Small intestine (tissue), 7 donors: Measurements from ENCODE around the gene MAP2K4. TPM values are rescaled to one million over a fixed set of nuclear protein-coding genes. Genes with fewer than 3 reads are reported as not detected.

Experiments used
- DNase-seq, 2 donors: peaks; one replicate each; pipeline versions ENCODE4 v3.0.0 to v3.0.0-alpha.2; 2013
- FAIRE-seq: peaks from 2 replicates; lab custom pipeline; 2012; peaks lifted over from hg19 to GRCh38; lab: Jason Lieb, UNC
- H3K27ac ChIP-seq, 3 donors: one replicate each; pipeline ENCODE4 v1.5.1; 2013; ENCODE audit warnings: low read length in 2 of 3, mild to moderate bottlenecking in 2 of 3, control low read depth in 1 of 3, inconsistent platforms in 1 of 3, low read depth in 1 of 3, moderate library complexity in 1 of 3
- H3K27me3 ChIP-seq, 3 donors: one replicate each; pipeline ENCODE4 v1.6.1; 2013; ENCODE audit warnings: low read length in 3 of 3, inconsistent platforms in 1 of 3; ENCODE audit not compliant: control insufficient read depth in 3 of 3, insufficient read depth in 3 of 3
- H3K36me3 ChIP-seq, 3 donors: one replicate each; pipeline ENCODE4 v1.6.1; 2013; ENCODE audit warnings: low read length in 3 of 3, inconsistent platforms in 1 of 3, low read depth in 1 of 3, mild to moderate bottlenecking in 1 of 3, moderate library complexity in 1 of 3; ENCODE audit not compliant: control insufficient read depth in 3 of 3, insufficient read depth in 2 of 3
- H3K4me1 ChIP-seq, 3 donors: one replicate each; pipeline ENCODE4 v1.6.1; 2013; ENCODE audit warnings: low read length in 2 of 3, inconsistent platforms in 1 of 3, low read depth in 1 of 3, mild to moderate bottlenecking in 1 of 3, moderate library complexity in 1 of 3; ENCODE audit not compliant: control insufficient read depth in 3 of 3, insufficient read depth in 2 of 3
- H3K4me3 ChIP-seq, 3 donors: one replicate each; pipeline ENCODE4 v1.5.1; 2013; ENCODE audit warnings: low read length in 3 of 3, control low read depth in 1 of 3, inconsistent platforms in 1 of 3, low read depth in 1 of 3, mild to moderate bottlenecking in 1 of 3, moderate library complexity in 1 of 3
- H3K9me3 ChIP-seq, 2 donors: one replicate each; pipeline ENCODE4 v1.6.1; 2013; ENCODE audit warnings: low read depth in 1 of 2, low read length in 1 of 2; ENCODE audit not compliant: control insufficient read depth in 2 of 2, insufficient read depth in 1 of 2
- WGBS, 3 donors: extraction: QIAGEN DNeasy Blood & Tissue Kit; methylation state at CpG; one replicate each; pipeline ENCODE4 v1.1.7; 2013; 5-methylcytosine and 5-hydroxymethylcytosine counted together
- polyA plus RNA-seq, 4 donors: library from polyadenylated mRNA; stranded (reverse) in 3 of 4; unstranded in 1 of 4; fragments of 200-250 nt in 3 of 4; fragments of 120-200 nt in 1 of 4; gene quantifications; one replicate each; pipeline versions ENCODE4 v1.2.1 to v1.2.3, GENCODE V29; 2013
- donor health status: healthy with polysubstance abuse.
- donor health status: control.
- donor health status: control.
- donor health status: Bipolar disorder and iron deficiency.
- donor health status: healthy.

MAP2K4 gene
- polyA plus RNA-seq, 4 donors: 11.6 to 27.7 (median 12.2) TPM

DNA sequence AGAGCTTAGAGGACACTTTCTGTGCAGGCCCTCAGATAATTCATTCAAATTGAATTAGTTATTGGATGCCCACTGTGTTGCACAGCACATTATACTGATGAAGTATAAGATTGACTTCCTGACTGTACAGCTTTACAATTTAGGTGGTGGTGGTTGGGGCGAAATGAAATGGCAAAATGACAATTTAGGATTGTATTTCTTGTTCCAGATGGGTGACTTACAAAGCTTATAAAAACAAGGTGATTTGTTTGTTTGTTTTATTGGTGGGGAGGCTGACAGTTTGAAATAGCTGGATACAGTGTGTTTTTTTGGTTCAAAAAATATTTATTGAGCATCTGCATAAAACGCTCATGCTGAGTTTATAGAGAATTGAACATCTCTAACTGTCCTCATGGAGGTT is 1.6 kb downstream of the MAP2K4 start:
- H3K27ac ChIP-seq: no peak overlapping the region
- peaks cover 0 to 4% (median 4%) of the 10 kb centered on the region in 3 donors for H3K4me1 ChIP-seq
- H3K9me3 ChIP-seq: no peaks in the 10 kb centered on the region
- DNase-seq: no peak
- 75 to 87% (median 85%) methylated on average over 2 of the region's 2 CpGs for WGBS, 3 donors
- peaks cover 0 to 5% (median 0%) of the 10 kb centered on the region in 3 donors for H3K27me3 ChIP-seq
- H3K4me3 ChIP-seq: no peak overlapping the region
- no peak for FAIRE-seq
- no peaks in the 10 kb centered on the region for H3K36me3 ChIP-seq

DNA sequence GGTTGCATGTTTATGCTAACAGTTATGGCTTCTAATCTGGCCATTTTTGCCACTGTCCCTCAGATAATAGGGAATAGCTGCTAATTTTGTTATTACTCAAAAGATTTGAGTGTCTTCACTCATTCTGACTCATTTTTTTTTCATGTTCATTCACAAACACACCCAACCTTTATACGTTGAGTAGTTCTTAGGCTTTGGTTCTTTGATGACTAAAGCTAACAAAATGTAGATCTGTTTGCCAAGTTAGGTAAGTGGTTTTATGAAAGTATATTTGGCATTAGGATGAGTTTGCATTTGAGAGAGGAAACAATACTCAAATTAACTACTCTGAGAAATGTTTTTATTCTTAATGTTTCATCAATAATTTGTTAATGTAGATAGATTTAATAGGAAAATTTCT is 3.6 kb downstream of the MAP2K4 start:
- no peak for DNase-seq
- FAIRE-seq: no peak
- H3K27ac ChIP-seq: no peak overlapping the region
- H3K4me3 ChIP-seq: no peak overlapping the region
- no peaks in the 10 kb centered on the region for H3K36me3 ChIP-seq
- 3 to 28% (median 19%) methylated on average over 1 of the region's 1 CpG for WGBS, 3 donors
- no peaks in the 10 kb centered on the region for H3K9me3 ChIP-seq
- H3K4me1 ChIP-seq: peaks cover 0 to 4% (median 4%) of the 10 kb centered on the region in 3 donors
- H3K27me3 ChIP-seq: peaks cover 0 to 4% (median 0%) of the 10 kb centered on the region in 3 donors

- H3K27me3 ChIP-seq: no peaks in the 10 kb centered on the region
- no peak overlapping the region for H3K4me3 ChIP-seq
- peaks cover 0 to 4% (median 0%) of the 10 kb centered on the region in 3 donors for H3K4me1 ChIP-seq
- H3K9me3 ChIP-seq: no peaks in the 10 kb centered on the region
- peaks cover 0 to under 1% (median 0%) of the 10 kb centered on the region in 3 donors for H3K36me3 ChIP-seq
- FAIRE-seq: no peak
- no peak overlapping the region for H3K27ac ChIP-seq
- WGBS, 3 donors: 82 to 90% (median 89%) methylated on average over 1 of the region's 1 CpG
- no peak for DNase-seq
Measured at GRCh38 chr17:12027658-12028057, 7.0 kb downstream of the MAP2K4 start.

DNA sequence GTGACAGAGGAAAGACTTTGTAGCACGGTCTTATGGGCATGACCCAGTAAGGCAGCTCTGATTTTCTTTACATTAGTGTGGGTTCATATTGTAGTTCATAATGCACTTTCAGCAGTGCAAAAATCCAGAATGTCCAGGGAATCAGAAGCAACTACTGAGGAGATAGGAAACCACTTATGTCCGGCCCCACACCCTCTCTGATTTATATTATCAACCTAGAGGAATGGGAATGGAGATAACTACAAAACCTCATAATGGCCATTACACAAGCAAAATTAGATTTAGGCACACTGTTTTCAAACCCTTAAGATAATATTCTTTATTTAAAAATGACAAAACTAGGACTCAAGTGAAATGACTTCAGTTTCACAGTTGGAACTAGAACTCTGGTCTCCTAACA is 7.9 kb downstream of the MAP2K4 start:
- no peaks in the 10 kb centered on the region for H3K27me3 ChIP-seq
- DNase-seq: no peak
- WGBS, 3 donors: 93 to 95% (median 94%) methylated on average over 2 of the region's 2 CpGs
- peaks cover 0 to 2% (median 0%) of the 10 kb centered on the region in 3 donors for H3K36me3 ChIP-seq
- no peaks in the 10 kb centered on the region for H3K9me3 ChIP-seq
- no peak overlapping the region for H3K27ac ChIP-seq
- peaks cover 0 to under 1% (median 0%) of the 10 kb centered on the region in 3 donors for H3K4me1 ChIP-seq
- H3K4me3 ChIP-seq: no peak overlapping the region
- no peak for FAIRE-seq

- no peak overlapping the region for H3K27ac ChIP-seq
- DNase-seq (no peak), FAIRE-seq (no peak)
- peaks cover 0 to 2% (median 0%) of the 10 kb centered on the region in 3 donors for H3K36me3 ChIP-seq
- H3K4me1 ChIP-seq: no peaks in the 10 kb centered on the region
- 87 to 92% (median 91%) methylated on average over 4 of the region's 4 CpGs for WGBS, 3 donors
- no peaks in the 10 kb centered on the region for H3K9me3 ChIP-seq
- H3K4me3 ChIP-seq: no peak overlapping the region
- H3K27me3 ChIP-seq: no peaks in the 10 kb centered on the region
Measured at GRCh38 chr17:12034538-12034937, 13.9 kb downstream of the MAP2K4 start.

DNA sequence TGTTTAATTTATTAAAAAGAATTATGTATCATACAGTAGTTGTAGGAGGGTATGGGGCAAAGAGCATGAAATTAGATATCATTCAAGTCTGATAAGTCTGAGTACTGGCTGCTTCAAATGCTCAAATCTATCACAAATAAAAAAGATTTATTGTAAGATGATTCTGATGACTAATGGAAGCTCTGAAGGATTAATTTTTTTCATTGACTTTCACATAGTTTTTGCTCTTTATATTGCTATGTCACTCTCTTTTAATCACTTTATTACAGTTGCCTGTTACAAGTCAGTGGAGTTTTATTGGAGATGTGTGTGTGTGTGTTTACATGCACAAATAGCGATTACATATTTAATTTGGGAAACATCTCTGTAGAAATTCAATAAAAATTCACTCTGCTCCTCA is 15.0 kb downstream of the MAP2K4 start:
- Histone ChIP-seq H3K36me3 (peaks cover 0 to 2% (median 0%) of the 10 kb centered on the region in 3 donors), H3K9me3 (no peaks in the 10 kb centered on the region), H3K27ac (no peak overlapping the region), H3K27me3 (no peaks in the 10 kb centered on the region), H3K4me3 (no peak overlapping the region), H3K4me1 (no peaks in the 10 kb centered on the region)
- 58 to 82% (median 70%) methylated on average over 1 of the region's 1 CpG for WGBS, 3 donors
- DNase-seq (no peak), FAIRE-seq (no peak)

DNA sequence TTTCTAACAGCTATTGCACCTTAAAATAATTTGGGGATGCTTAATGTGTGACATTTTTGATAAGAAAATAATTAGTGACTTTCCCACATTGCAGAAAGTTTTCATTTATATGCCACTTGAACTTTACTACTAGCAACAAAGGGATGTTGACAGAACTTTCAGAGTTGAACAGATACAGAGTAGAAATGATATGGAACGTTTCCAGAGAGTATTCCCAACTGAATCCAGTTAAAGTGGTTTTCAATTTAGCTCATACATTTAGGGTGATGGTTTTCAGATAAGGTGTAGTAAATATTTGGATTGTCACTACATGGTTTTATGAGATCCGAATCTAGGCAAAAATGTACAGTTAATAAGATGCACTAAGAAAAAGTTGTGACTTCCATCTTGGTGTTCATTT is 17.3 kb downstream of the MAP2K4 start:
- H3K36me3 ChIP-seq: peaks cover 0 to 4% (median 0%) of the 10 kb centered on the region in 3 donors
- 48 to 50% (median 49%) methylated on average over 2 of the region's 2 CpGs for WGBS, 3 donors
- no peaks in the 10 kb centered on the region for H3K27me3 ChIP-seq
- no peak overlapping the region for H3K27ac ChIP-seq
- no peaks in the 10 kb centered on the region for H3K9me3 ChIP-seq
- no peak overlapping the region for H3K4me3 ChIP-seq
- FAIRE-seq (no peak), DNase-seq (no peak)
- H3K4me1 ChIP-seq: no peaks in the 10 kb centered on the region

DNA sequence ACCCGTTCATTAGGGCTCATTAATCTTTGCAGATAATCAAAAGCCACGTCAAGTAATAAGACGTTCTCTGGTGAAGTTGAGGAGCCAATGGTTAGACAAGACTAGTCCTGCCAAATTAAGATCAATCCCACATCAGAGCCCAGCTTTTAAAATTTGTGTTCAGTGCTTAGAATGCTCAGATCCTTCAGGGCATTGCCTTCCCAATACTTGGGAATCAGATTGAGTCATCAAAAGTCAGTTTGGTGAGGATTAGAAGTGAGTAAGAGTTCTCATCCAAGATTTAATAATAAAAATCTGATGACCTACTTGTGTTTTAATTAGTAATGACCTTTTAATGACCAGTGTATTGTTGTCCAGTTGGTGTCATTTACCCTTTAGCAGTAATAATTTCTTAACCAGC is 19.8 kb downstream of the MAP2K4 start:
- Histone ChIP-seq H3K9me3 (no peaks in the 10 kb centered on the region), H3K36me3 (peaks cover 0 to 4% (median 0%) of the 10 kb centered on the region in 3 donors), H3K4me3 (no peak overlapping the region), H3K27ac (no peak overlapping the region), H3K27me3 (no peaks in the 10 kb centered on the region), H3K4me1 (peaks cover 0 to 8% (median 3%) of the 10 kb centered on the region in 3 donors)
- WGBS, 3 donors: 51 to 73% (median 72%) methylated on average over 3 of the region's 3 CpGs
- DNase-seq (no peak), FAIRE-seq (no peak)

- Histone ChIP-seq H3K9me3 (no peaks in the 10 kb centered on the region), H3K4me1 (peaks cover 0 to 13% (median 3%) of the 10 kb centered on the region in 3 donors), H3K27me3 (no peaks in the 10 kb centered on the region), H3K27ac (no peak overlapping the region), H3K36me3 (peaks cover 0 to 4% (median 0%) of the 10 kb centered on the region in 3 donors), H3K4me3 (no peak overlapping the region)
- FAIRE-seq: no peak
- WGBS, 3 donors: 71 to 85% (median 71%) methylated on average over 3 of the region's 3 CpGs
- DNase-seq: no peak
Measured at GRCh38 chr17:12041312-12041711, 20.6 kb downstream of the MAP2K4 start.
